Stimulated activated CD8-positive, alpha-beta memory T cell treated with anti-CD3 and anti-CD28 coated beads, Interleukin-4, amount 100 ng/mL, for 4 hours (primary cell): ENCODE measurements around the gene TRIM23.

ENCODE experiments used
- DNase-seq, 2 donors: peaks; one replicate each; pipeline ENCODE4 v3.0.0-alpha.2; 2020; ENCODE audit warnings: low read depth in 2 of 2, low spot score in 1 of 2

Gene TRIM23

DNA sequence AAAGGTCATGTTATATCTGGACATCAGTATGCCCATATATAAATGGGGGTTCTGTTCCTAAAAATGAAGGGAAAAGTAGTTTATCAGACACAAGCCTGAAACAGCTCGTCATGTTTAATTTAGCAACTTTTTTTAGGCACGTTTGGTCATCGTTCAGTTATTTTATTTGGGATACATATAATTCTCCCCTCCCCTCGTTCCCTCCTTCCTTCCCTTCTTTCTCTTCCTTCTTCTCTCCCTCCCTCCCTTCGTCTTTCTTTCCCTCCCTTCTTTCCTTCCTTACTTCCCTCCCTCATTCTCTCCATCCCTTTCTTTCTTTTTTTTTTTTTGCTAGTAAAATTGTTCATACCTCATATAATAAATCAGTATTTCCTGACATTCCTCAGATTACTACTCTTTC lies 57.6 kb downstream of the TRIM23 start:
- DNase-seq: no peak

GRCh38 chr5:65563777-65564176 lies 60.4 kb downstream of the TRIM23 start:
- no peak for DNase-seq

DNA sequence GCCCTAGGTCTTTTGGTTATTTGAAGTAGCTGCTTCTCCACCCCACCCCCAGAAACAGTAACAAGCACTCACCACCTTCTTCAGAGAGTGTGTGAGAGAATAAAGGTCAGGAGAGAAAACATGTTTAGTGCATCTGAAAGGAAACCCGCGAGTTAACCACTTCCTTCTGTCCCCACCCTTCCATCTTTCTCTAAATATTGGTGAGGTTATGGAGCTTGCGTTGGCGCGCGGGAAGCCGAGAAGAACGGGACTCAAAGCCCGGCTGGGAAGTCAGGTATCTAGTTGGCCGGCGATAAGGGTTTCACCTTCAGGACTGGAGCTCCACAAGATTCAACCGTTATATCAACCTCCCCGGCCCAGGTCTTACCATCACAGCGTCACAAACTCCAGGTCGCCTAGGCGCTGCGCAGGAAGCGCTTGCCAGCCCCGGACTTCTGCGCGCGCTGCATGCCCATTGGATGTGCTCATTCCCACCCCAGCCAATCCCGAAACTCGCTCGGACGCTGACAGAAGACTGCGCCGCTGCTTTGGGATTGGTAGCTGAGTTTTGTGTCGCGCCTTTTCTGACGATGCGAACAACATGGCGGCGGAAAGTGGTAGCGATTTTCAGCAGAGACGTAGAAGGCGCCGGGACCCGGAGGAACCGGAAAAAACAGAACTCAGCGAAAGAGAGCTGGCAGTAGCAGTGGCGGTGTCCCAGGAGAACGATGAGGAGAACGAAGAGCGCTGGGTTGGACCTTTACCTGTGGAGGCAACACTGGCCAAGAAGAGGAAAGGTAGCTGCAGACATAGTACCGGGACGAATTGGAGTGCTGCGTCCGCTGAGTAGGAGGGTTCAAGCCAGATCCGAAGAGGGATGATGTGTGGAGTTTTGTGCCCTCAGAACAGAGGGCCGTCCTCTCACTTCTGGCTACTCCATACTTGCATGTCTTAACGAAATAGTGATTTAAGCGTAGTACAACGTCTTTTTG lies 61.1 kb downstream of the TRIM23 start, which contains the start of the genes CENPK and PPWD1:
Gene CENPK (minus strand): TSS at position 438 of the 971 bp plus-strand sequence. CDS start 8,261 bp downstream, outside the sequence.
Gene PPWD1 (plus strand): TSS at position 566 of the 971 bp plus-strand sequence. CDS start 15 bp downstream, at position 581.
- DNase-seq: peak; percentile 85 to 91

GRCh38 chr5:65556718-65557117 lies 67.4 kb downstream of the TRIM23 start:
- DNase-seq: no peak

DNA sequence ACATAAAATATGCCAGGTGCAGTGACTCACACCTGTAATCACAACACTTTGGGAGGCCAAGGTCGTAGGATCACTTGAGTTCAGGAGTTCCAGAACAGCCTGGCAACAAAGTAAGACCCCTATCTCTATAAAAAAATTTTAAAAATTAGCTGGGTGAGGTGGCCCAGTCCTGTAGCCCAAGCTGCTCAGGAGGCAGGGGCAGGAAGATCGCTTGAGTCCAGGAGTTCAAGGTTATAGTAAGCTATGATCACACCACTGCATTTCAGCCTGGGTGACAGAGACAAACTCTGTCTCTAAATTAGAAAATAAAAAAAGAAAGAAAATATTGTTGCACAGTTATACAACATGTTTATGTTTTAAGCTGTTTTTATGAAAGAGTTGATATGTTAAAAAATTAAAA lies 68.0 kb downstream of the TRIM23 start:
- no peak for DNase-seq

GRCh38 chr5:65555287-65555686 lies 68.8 kb downstream of the TRIM23 start:
- DNase-seq: no peak

- DNase-seq: no peak
These were observed 70.2 kb downstream of the TRIM23 start for GRCh38 chr5:65553941-65554340.

GRCh38 chr5:65548281-65548680 lies 75.9 kb downstream of the TRIM23 start:
- no peak for DNase-seq

DNA sequence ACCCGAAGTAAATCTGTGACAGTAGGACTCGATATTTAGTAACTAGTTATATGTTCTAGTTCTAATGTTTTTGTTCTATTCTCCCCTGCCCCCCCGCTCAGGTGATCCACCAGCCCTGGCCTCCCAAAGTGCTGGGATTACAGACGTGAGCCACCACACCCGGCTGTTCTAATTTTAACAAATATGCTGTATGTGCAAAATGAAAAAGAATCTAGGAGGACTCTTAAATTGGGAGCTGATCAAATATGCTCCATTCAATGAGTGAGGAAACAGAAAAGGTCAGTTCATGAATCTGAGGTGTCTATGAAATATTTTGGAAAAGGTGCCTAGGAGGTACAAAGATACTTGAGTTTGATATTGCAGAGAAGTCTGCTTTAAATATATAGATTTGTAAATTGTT lies 78.0 kb downstream of the TRIM23 start:
- DNase-seq: no peak

- DNase-seq: no peak
These were observed 79.7 kb downstream of the TRIM23 start for GRCh38 chr5:65544473-65544872.

GRCh38 chr5:65539827-65540226 lies 84.3 kb downstream of the TRIM23 start:
- no peak for DNase-seq
